Muscle layer of duodenum (tissue), 2 donors: ENCODE measurements around the gene TPP1.

Source experiments
- H3K27ac ChIP-seq: one replicate; pipeline ENCODE4 v1.7.0; 2013; ENCODE audit warnings: mild to moderate bottlenecking, low read length
- H3K27me3 ChIP-seq: one replicate; pipeline ENCODE4 v1.7.0; 2013; ENCODE audit warnings: low read depth, mild to moderate bottlenecking, control low read depth, low read length
- H3K36me3 ChIP-seq, 2 donors: one replicate each; pipeline ENCODE4 v1.7.0; 2013; ENCODE audit warnings: low read length in 2 of 2, control low read depth in 1 of 2, mild to moderate bottlenecking in 1 of 2; ENCODE audit not compliant: insufficient read depth in 2 of 2, control insufficient read depth in 1 of 2
- H3K4me1 ChIP-seq, 2 donors: one replicate each; pipeline ENCODE4 v1.7.0; 2013; ENCODE audit warnings: low read length in 2 of 2, mild to moderate bottlenecking in 2 of 2, control low read depth in 1 of 2, moderate library complexity in 1 of 2; ENCODE audit not compliant: insufficient read depth in 2 of 2, control insufficient read depth in 1 of 2
- H3K4me3 ChIP-seq, 2 donors: one replicate each; pipeline ENCODE4 v1.7.0; 2013; ENCODE audit warnings: low read length in 2 of 2, low read depth in 1 of 2, mild to moderate bottlenecking in 1 of 2
- H3K9me3 ChIP-seq, 2 donors: one replicate each; pipeline ENCODE4 v1.7.0; 2013; ENCODE audit warnings: low read length in 2 of 2, control low read depth in 1 of 2, mild to moderate bottlenecking in 1 of 2; ENCODE audit not compliant: control insufficient read depth in 1 of 2
- donor health status: healthy.

TPP1 gene

GRCh38 chr11:6565988-6566703 lies 53.1 kb downstream of the TPP1 start:
- Histone ChIP-seq H3K4me1 (peaks cover 5 to 14% of the 10 kb centered on the region in 2 donors), H3K27ac (no peak overlapping the region), H3K9me3 (no peaks in the 10 kb centered on the region), H3K27me3 (no peaks in the 10 kb centered on the region), H3K4me3 (no peak overlapping the region), H3K36me3 (peaks cover 0 to 9% of the 10 kb centered on the region in 2 donors)

GRCh38 chr11:6565325-6565724 lies 53.9 kb downstream of the TPP1 start:
- peaks cover 0 to 9% of the 10 kb centered on the region in 2 donors for H3K36me3 ChIP-seq
- no peak overlapping the region for H3K27ac ChIP-seq
- H3K4me1 ChIP-seq: peaks cover 5 to 7% of the 10 kb centered on the region in 2 donors

GRCh38 chr11:6563667-6564066 lies 55.6 kb downstream of the TPP1 start:
- H3K27me3 ChIP-seq: no peaks in the 10 kb centered on the region
- peaks cover 5% of the 10 kb centered on the region in 2 donors for H3K4me1 ChIP-seq
- no peaks in the 10 kb centered on the region for H3K9me3 ChIP-seq
- peaks cover 4 to 9% of the 10 kb centered on the region in 2 donors for H3K36me3 ChIP-seq
- no peak overlapping the region for H3K27ac ChIP-seq
- no peak overlapping the region for H3K4me3 ChIP-seq

More at GRCh38 chr11:6565325-6565724, 53.9 kb downstream of the TPP1 start:
- H3K27me3 ChIP-seq: no peaks in the 10 kb centered on the region
- H3K9me3 ChIP-seq: no peaks in the 10 kb centered on the region
- H3K4me3 ChIP-seq: no peak overlapping the region

- H3K4me3 ChIP-seq: no peak overlapping the region
- peaks cover 0 to under 1% of the 10 kb centered on the region in 2 donors for H3K4me1 ChIP-seq
- no peaks in the 10 kb centered on the region for H3K27me3 ChIP-seq
- H3K9me3 ChIP-seq: no peaks in the 10 kb centered on the region
- H3K27ac ChIP-seq: no peak overlapping the region
- peaks cover 4 to 9% of the 10 kb centered on the region in 2 donors for H3K36me3 ChIP-seq
Observed at GRCh38 chr11:6563121-6563619, 56.1 kb downstream of the TPP1 start.
